T-helper 22 cell (primary cell): Measurements from ENCODE around the gene HTR4.
"Not testable (repeated sequence)": the region's sequence is repeated elsewhere in the genome, so short reads cannot be mapped to it uniquely, and the experiment has no call there.

Source experiments
- DNase-seq: peaks from one replicate; pipeline ENCODE4 v3.0.0-alpha.2; 2020; ENCODE audit warnings: low read depth

The HTR4 gene

GRCh38 chr5:148474025-148474511 lies 180.3 kb downstream of the HTR4 start:
- no peak for DNase-seq

- no peak for DNase-seq
Measured at GRCh38 chr5:148471379-148471778, 182.9 kb downstream of the HTR4 start.

- DNase-seq, result no peak
Measured at GRCh38 chr5:148469501-148469935, 184.8 kb downstream of the HTR4 start.

- not testable (repeated sequence) for DNase-seq
Measured at GRCh38 chr5:148468746-148469145, 185.6 kb downstream of the HTR4 start.

GRCh38 chr5:148467958-148468357 lies 186.4 kb downstream of the HTR4 start:
- DNase-seq, result no peak

- DNase-seq, result no peak
Measured at GRCh38 chr5:148466236-148466580, 188.1 kb downstream of the HTR4 start.

- DNase-seq, result no peak
Measured at GRCh38 chr5:148465381-148466235, 188.7 kb downstream of the HTR4 start.

GRCh38 chr5:148459669-148460068 lies 194.7 kb downstream of the HTR4 start:
- no peak for DNase-seq

- DNase-seq, result no peak
Measured at GRCh38 chr5:148458036-148458888, 196.1 kb downstream of the HTR4 start.

- DNase-seq, result no peak
Measured at GRCh38 chr5:148457183-148457620, 197.1 kb downstream of the HTR4 start.

- DNase-seq, result no peak
Measured at GRCh38 chr5:148455185-148455584, 199.1 kb downstream of the HTR4 start.

- no peak for DNase-seq
Measured at GRCh38 chr5:148454576-148454975, 199.8 kb downstream of the HTR4 start.

GRCh38 chr5:148452499-148453193 lies 201.7 kb downstream of the HTR4 start:
- no peak for DNase-seq

- DNase-seq, result no peak
Measured at GRCh38 chr5:148446611-148447010, 207.7 kb downstream of the HTR4 start.

GRCh38 chr5:148445578-148445977 lies 208.7 kb downstream of the HTR4 start:
- no peak for DNase-seq

- DNase-seq, result no peak
Measured at GRCh38 chr5:148443998-148444397, 210.3 kb downstream of the HTR4 start.

- no peak for DNase-seq
Measured at GRCh38 chr5:148443241-148443640, 211.1 kb downstream of the HTR4 start.

- DNase-seq, result no peak
Measured at GRCh38 chr5:148438933-148439332, 215.4 kb downstream of the HTR4 start.

- DNase-seq, result no peak
Measured at GRCh38 chr5:148437249-148437648, 217.1 kb downstream of the HTR4 start.

- no peak for DNase-seq
Measured at GRCh38 chr5:148436029-148436428, 218.3 kb downstream of the HTR4 start.

GRCh38 chr5:148433826-148434225 lies 220.5 kb downstream of the HTR4 start:
- no peak for DNase-seq
